ENCODE data around the gene EFCAB14.

DNA sequence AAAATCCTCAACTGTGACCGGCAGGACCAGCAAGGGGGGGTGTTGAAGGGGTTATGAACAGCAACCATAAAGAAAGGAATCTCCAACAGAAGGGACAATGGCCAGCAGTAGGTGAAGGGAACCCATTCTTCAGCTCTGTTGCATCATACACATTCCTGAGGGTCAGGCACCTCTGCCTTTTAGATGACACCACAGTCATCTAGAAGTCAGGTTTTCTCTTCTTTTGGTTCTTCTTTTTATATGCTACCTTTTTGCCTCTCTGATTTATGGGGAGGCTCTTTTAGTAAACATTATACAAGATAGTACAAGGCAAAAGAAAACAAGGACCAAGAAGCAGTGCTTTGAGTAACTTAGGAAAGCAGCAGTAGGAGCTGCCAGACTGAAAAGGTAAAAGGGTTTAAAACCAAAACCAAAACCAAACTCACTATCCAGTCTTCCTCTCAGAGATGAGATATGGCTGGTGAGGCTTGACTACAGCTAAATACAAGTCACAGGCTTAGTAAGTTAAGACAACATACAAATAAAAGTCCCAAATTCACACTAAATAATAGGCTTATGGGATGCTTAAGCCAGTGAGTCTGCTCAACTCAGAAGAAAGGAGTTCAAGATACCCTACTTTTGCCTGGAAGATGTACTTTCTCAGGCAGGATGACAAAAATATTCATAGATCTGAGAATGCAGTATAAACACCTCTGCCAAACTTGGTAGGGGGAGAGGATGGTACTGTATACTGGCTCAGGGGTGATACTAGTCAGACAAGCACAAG lies 43.2 kb downstream of the EFCAB14 start:
- TF ChIP-seq, protein P1, sequence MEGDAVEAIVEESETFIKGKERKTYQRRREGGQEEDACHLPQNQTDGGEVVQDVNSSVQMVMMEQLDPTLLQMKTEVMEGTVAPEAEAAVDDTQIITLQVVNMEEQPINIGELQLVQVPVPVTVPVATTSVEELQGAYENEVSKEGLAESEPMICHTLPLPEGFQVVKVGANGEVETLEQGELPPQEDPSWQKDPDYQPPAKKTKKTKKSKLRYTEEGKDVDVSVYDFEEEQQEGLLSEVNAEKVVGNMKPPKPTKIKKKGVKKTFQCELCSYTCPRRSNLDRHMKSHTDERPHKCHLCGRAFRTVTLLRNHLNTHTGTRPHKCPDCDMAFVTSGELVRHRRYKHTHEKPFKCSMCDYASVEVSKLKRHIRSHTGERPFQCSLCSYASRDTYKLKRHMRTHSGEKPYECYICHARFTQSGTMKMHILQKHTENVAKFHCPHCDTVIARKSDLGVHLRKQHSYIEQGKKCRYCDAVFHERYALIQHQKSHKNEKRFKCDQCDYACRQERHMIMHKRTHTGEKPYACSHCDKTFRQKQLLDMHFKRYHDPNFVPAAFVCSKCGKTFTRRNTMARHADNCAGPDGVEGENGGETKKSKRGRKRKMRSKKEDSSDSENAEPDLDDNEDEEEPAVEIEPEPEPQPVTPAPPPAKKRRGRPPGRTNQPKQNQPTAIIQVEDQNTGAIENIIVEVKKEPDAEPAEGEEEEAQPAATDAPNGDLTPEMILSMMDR (IDR thresholded peaks at IDR 0.05; ENCODE audit: extremely low read depth in 1 of 2, insufficient read depth in 1 of 2, low read depth in 1 of 2, low read length in 2 of 2): no peak
- TF ChIP-seq, protein P2, sequence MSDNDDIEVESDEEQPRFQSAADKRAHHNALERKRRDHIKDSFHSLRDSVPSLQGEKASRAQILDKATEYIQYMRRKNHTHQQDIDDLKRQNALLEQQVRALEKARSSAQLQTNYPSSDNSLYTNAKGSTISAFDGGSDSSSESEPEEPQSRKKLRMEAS (IDR thresholded peaks at IDR 0.05; ENCODE audit: insufficient read depth, insufficient read length): no peak
- TF ChIP-seq POLR2A (IDR thresholded peaks at IDR 0.05; ENCODE audit: low read depth, low read length) (no peak), JUN (IDR thresholded peaks at IDR 0.05; ENCODE audit: borderline replicate concordance, insufficient read depth, insufficient read length, low read depth) (no peak), POLR2AphosphoS5 (IDR thresholded peaks at IDR 0.05; ENCODE audit: insufficient read depth, low read depth, low read length) (no peak), EZH2 (IDR thresholded peaks at IDR 0.05; ENCODE audit: borderline replicate concordance, low read depth, low read length, severe bottlenecking) (no peak), FOS (IDR thresholded peaks at IDR 0.05; ENCODE audit: borderline replicate concordance, insufficient read depth, low read length) (no peak), MYC (IDR thresholded peaks at IDR 0.05; ENCODE audit: low read depth, low read length) (no peak), GATA2 (IDR thresholded peaks at IDR 0.05; ENCODE audit: insufficient read depth, insufficient read length, low read depth, low read length) (no peak)

All from endothelial cell of umbilical vein (primary cell).